Endothelial cell of umbilical vein (primary cell): ENCODE data around the gene ATP9B. TPM values are rescaled to one million over a fixed set of nuclear protein-coding genes. Genes with fewer than 3 reads are reported as not detected.

Experiments
- BruUV-seq: library from RNA; stranded (reverse); fragments of 400-500 nt; replicated peaks from 2 replicates; lab custom pipeline; 2021; lab: Mats Ljungman, UMichigan
- CTCF ChIA-PET: fragments of 300-600, 350-600 bp; sonication (Branson Sonifier 250); formaldehyde crosslinking; loops from one replicate; lab custom pipeline; 2021; ENCODE audit warnings: antibody characterized with exemption, inconsistent platforms; lab: Charles Lee
- POLR2A ChIA-PET: fragments of 300-600, 350-600 bp; sonication (Branson Sonifier 250); formaldehyde crosslinking; loops from one replicate; lab custom pipeline; 2021; ENCODE audit warnings: antibody characterized with exemption, inconsistent platforms; lab: Charles Lee
- DNase-seq: peaks from one replicate; pipeline ENCODE4 v3.0.0-alpha.2; 2011; ENCODE audit warnings: low read depth, low spot score
- FAIRE-seq: peaks from 2 replicates; lab custom pipeline; 2011; peaks lifted over from hg19 to GRCh38; lab: Jason Lieb, UNC
- H2AFZ ChIP-seq: 2 replicates; pipeline ENCODE4 v1.6.0; 2012; ENCODE audit warnings: low read depth, low read length, control low read depth, inconsistent platforms
- H3K27ac ChIP-seq: 2 replicates; pipeline ENCODE4 v1.5.1; 2011; ENCODE audit warnings: low read depth, mild to moderate bottlenecking, control low read depth, low read length, moderate library complexity; ENCODE audit not compliant: insufficient read depth
- H3K27me3 ChIP-seq, 2 experiments: 2 replicates each; pipeline versions ENCODE4 v1.6.0 to v1.6.1; 2011; ENCODE audit warnings: low read length in 2 of 2, mixed read lengths in 1 of 2; ENCODE audit not compliant: control insufficient read depth in 2 of 2, insufficient read depth in 2 of 2
- H3K36me3 ChIP-seq, 2 experiments: 2 replicates in 1 of 2; 3 replicates in 1 of 2; pipeline ENCODE4 v1.5.1; 2011; ENCODE audit warnings: low read length in 2 of 2, mild to moderate bottlenecking in 1 of 2, moderate library complexity in 1 of 2; ENCODE audit not compliant: control insufficient read depth in 2 of 2, insufficient read depth in 2 of 2; ENCODE audit errors: extremely low read depth in 1 of 2
- H3K4me1 ChIP-seq: 3 replicates; pipeline ENCODE4 v1.5.1; 2011; ENCODE audit warnings: mild to moderate bottlenecking, low read length; ENCODE audit not compliant: control insufficient read depth, insufficient read depth; ENCODE audit errors: extremely low read depth
- H3K4me2 ChIP-seq: 2 replicates; pipeline ENCODE4 v1.6.1; 2011; ENCODE audit warnings: low read length, control low read depth, mixed read lengths; ENCODE audit not compliant: insufficient read depth
- H3K4me3 ChIP-seq, 3 experiments: fragments of 200-600 bp in 1 of 3; sonication (generic), shearing (Covaris generic) in 1 of 3; replicated peaks in 1 of 3; 2 replicates each; pipeline ENCODE4 v1.5.1; 2011 to 2016; ENCODE audit warnings: control low read depth in 3 of 3, low read length in 3 of 3, mild to moderate bottlenecking in 2 of 3, inconsistent platforms in 1 of 3, low read depth in 1 of 3, moderate library complexity in 1 of 3; ENCODE audit not compliant: insufficient read depth in 1 of 3
- H3K79me2 ChIP-seq: 2 replicates; pipeline ENCODE4 v1.6.0; 2012; ENCODE audit warnings: low read length, inconsistent platforms; ENCODE audit not compliant: control insufficient read depth, insufficient read depth
- H3K9ac ChIP-seq: replicated peaks from 2 replicates; pipeline ENCODE3; 2011; ENCODE audit warnings: low read length, control low read depth; ENCODE audit not compliant: insufficient read depth; ENCODE audit errors: extremely low read depth
- H3K9me1 ChIP-seq: replicated peaks from 3 replicates; pipeline ENCODE4 v1.6.0; 2011; ENCODE audit warnings: mild to moderate bottlenecking, low read length; ENCODE audit not compliant: control insufficient read depth, insufficient read depth; ENCODE audit errors: extremely low read depth
- H3K9me3 ChIP-seq: replicated peaks from 2 replicates; pipeline ENCODE4 v1.5.1; 2012; ENCODE audit warnings: low read length, inconsistent platforms; ENCODE audit not compliant: control insufficient read depth, insufficient read depth
- H4K20me1 ChIP-seq: replicated peaks from 2 replicates; pipeline ENCODE3; 2011; ENCODE audit warnings: mild to moderate bottlenecking, low read length; ENCODE audit not compliant: control insufficient read depth, insufficient read depth; ENCODE audit errors: extremely low read depth
- EZH2 ChIP-seq: IDR thresholded peaks from 2 replicates; pipeline ENCODE4 v1.6.1; 2012; ENCODE audit warnings: borderline replicate concordance, low read depth, mild to moderate bottlenecking, moderate library complexity, low read length, inconsistent platforms; ENCODE audit not compliant: severe bottlenecking
- FOS ChIP-seq: IDR thresholded peaks from 2 replicates; pipeline ENCODE4 v1.6.1; 2011; ENCODE audit warnings: mild to moderate bottlenecking, low read length, moderate library complexity, borderline replicate concordance; ENCODE audit not compliant: insufficient read depth
- GATA2 ChIP-seq: IDR thresholded peaks from 2 replicates; pipeline ENCODE4 v1.7.0; 2011; ENCODE audit warnings: low read depth, mild to moderate bottlenecking, moderate library complexity, mixed read lengths, low read length; ENCODE audit not compliant: insufficient read length, insufficient read depth
- JUN ChIP-seq: IDR thresholded peaks from 2 replicates; pipeline ENCODE4 v1.6.1; 2011; ENCODE audit warnings: borderline replicate concordance, low read depth; ENCODE audit not compliant: insufficient read length, insufficient read depth
- MYC ChIP-seq: IDR thresholded peaks from one replicate; pipeline ENCODE4 v1.6.1; 2011; ENCODE audit warnings: mild to moderate bottlenecking, low read depth, low read length
- POLR2A ChIP-seq: IDR thresholded peaks from 2 replicates; pipeline ENCODE4 v1.6.1; 2012; ENCODE audit warnings: low read depth, mild to moderate bottlenecking, control low read depth, low read length
- POLR2AphosphoS5 ChIP-seq: IDR thresholded peaks from 2 replicates; pipeline ENCODE4 v1.6.1; 2012; ENCODE audit warnings: low read depth, mild to moderate bottlenecking, control low read depth, low read length, moderate library complexity; ENCODE audit not compliant: insufficient read depth
- dilution Hi-C: fragments of 300-500 bp; cut with MboI; formaldehyde crosslinking; loops from one replicate; pipeline ENCODE4 v1.15.0; 2019; ENCODE audit warnings: low sequenced_read_pairs; ENCODE audit not compliant: extremely low pct_ligation_motif_present
- intact Hi-C: fragments of 100-400 bp; cut with micrococcal nuclease; formaldehyde crosslinking; loops from one replicate; pipeline ENCODE4 v1.10.0; 2022
- polyA plus RNA-seq, 4 experiments: library from polyadenylated mRNA; depleted of rRNA in 3 of 4; stranded (reverse) in 3 of 4; unstranded in 1 of 4; fragments of >200 nt; gene quantifications; 2 replicates each; pipeline versions ENCODE4 v1.2.1 to v1.2.3, GENCODE V29; 2011 to 2012; ENCODE audit warnings: missing spikeins in 1 of 4
- total RNA-seq: library from RNA; stranded (reverse); gene quantifications from 2 replicates; pipeline ENCODE4 v1.2.3, GENCODE V29; 2021
- TF ChIP-seq, protein P1 (sequence below): IDR thresholded peaks from 2 replicates; pipeline ENCODE4 v1.6.1; 2011; ENCODE audit not compliant: insufficient read depth, insufficient read length
- TF ChIP-seq, protein P2 (sequence below), 2 donors: IDR thresholded peaks; 1 replicate in 1 of 2; 2 replicates in 1 of 2; pipeline ENCODE4 v1.5.1; 2011; ENCODE audit warnings: low read length in 2 of 2, mild to moderate bottlenecking in 2 of 2, moderate library complexity in 2 of 2, control low read depth in 1 of 2, inconsistent platforms in 1 of 2, low read depth in 1 of 2; ENCODE audit not compliant: insufficient read depth in 1 of 2; ENCODE audit errors: extremely low read depth in 1 of 2

Gene ATP9B
- total and polyA plus RNA-seq, 2 donors (not counting 3 experiments of a cell fraction or from before 2014, with no cell fraction given) = 14.6 to 18.2 TPM

DNA sequence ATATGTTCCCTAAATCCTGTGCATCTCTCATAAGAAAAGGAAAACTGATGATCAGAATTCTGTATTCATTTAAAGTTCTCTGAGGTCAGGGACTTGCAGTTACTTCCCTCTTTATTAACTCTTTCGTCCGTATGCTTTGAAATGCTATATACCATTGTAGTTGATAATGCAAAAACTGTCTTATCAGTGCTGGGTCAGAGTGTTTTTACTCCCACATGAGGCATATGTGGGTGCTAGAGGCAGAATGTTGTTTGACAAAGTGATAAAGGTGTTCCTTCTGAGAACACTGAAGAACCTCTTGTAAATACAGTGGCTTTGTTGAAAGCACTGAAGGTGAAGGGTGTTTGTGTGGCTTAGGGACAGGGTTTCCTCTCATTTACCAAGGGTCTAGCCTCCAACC, 190.0 kb downstream of the ATP9B start:
- Histone ChIP-seq H3K36me3 (peaks cover 0 to 3% of the 10 kb centered on the region in 2 experiments), H3K4me1 (no peaks in the 10 kb centered on the region), H3K4me3 (no peak overlapping the region), H4K20me1 (no peaks in the 10 kb centered on the region), H3K4me2 (no peak overlapping the region), H3K27ac (no peak overlapping the region), H3K9ac (no peak overlapping the region), H3K79me2 (no peaks in the 10 kb centered on the region), H2AFZ (no peak overlapping the region), H3K9me3 (no peaks in the 10 kb centered on the region), H3K27me3 (no peaks in the 10 kb centered on the region), H3K9me1 (no peaks in the 10 kb centered on the region)
- FAIRE-seq (no peak), DNase-seq (no peak)
- intact Hi-C loops = no loop called here
- CTCF ChIA-PET = no interaction called here
- dilution Hi-C loops = no loop called here
- TF ChIP-seq EZH2 = no peak
- no peak for TF ChIP-seq POLR2AphosphoS5
- TF ChIP-seq, protein P1, sequence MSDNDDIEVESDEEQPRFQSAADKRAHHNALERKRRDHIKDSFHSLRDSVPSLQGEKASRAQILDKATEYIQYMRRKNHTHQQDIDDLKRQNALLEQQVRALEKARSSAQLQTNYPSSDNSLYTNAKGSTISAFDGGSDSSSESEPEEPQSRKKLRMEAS = no peak
- no peak for TF ChIP-seq JUN
- TF ChIP-seq GATA2 = no peak
- no peak for TF ChIP-seq MYC
- no peak for TF ChIP-seq FOS
- POLR2A ChIA-PET = no interaction called here
- no TSS peak for BruUV-seq

DNA sequence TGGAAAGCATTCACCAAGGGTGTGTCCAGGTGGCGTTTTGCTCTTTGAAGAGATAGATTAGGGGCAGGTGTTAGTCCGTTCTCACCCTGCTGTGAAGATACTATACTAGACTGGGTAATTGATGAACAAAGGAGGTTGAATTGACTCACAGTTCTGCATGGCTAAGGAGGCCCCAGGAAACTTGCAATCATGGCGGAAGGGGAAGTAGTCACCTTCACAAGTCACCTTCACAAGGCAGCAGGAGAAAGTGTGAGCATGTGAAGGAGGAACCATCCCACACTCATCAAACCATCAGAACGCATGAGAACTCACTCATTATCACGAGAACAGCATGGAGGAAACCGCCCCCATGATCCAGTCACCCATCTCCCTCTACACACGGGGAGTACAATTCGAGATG, 190.8 kb downstream of the ATP9B start:
- BruUV-seq = no TSS peak

More for the DNA sequence above, 190.8 kb downstream of the ATP9B start:
- dilution Hi-C loops (no loop called here), intact Hi-C loops (no loop called here)
- ChIA-PET POLR2A (no interaction called here), CTCF (no interaction called here)
- Histone ChIP-seq H3K4me3 (no peak overlapping the region), H3K4me2 (no peak overlapping the region), H3K9me3 (no peaks in the 10 kb centered on the region), H3K9ac (no peak overlapping the region), H2AFZ (no peak overlapping the region), H3K27me3 (no peaks in the 10 kb centered on the region), H4K20me1 (no peaks in the 10 kb centered on the region), H3K9me1 (no peaks in the 10 kb centered on the region), H3K79me2 (no peaks in the 10 kb centered on the region), H3K4me1 (no peaks in the 10 kb centered on the region), H3K36me3 (no peaks in the 10 kb centered on the region), H3K27ac (no peak overlapping the region)
- DNase-seq (no peak), FAIRE-seq (no peak)
- TF ChIP-seq FOS (no peak), POLR2AphosphoS5 (no peak), JUN (no peak), EZH2 (no peak), MYC (no peak), POLR2A (no peak)
- TF ChIP-seq, protein P1 = no peak
- TF ChIP-seq, protein P2, sequence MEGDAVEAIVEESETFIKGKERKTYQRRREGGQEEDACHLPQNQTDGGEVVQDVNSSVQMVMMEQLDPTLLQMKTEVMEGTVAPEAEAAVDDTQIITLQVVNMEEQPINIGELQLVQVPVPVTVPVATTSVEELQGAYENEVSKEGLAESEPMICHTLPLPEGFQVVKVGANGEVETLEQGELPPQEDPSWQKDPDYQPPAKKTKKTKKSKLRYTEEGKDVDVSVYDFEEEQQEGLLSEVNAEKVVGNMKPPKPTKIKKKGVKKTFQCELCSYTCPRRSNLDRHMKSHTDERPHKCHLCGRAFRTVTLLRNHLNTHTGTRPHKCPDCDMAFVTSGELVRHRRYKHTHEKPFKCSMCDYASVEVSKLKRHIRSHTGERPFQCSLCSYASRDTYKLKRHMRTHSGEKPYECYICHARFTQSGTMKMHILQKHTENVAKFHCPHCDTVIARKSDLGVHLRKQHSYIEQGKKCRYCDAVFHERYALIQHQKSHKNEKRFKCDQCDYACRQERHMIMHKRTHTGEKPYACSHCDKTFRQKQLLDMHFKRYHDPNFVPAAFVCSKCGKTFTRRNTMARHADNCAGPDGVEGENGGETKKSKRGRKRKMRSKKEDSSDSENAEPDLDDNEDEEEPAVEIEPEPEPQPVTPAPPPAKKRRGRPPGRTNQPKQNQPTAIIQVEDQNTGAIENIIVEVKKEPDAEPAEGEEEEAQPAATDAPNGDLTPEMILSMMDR (IDR thresholded peaks at IDR 0.05; ENCODE audit: extremely low read depth in 1 of 2, insufficient read depth in 1 of 2, low read depth in 1 of 2, low read length in 2 of 2) = no peak
